NCI-H128 (cell line): ENCODE measurements around the gene PIBF1.
"Not testable (repeated sequence)": the region's sequence is repeated elsewhere in the genome, so short reads cannot be mapped to it uniquely, and the experiment has no call there.

Experiments
- DNase-seq: peaks from one replicate; lab custom pipeline; 2025; ENCODE audit not compliant: unreplicated experiment; lab: John Stamatoyannopoulos, UW

Gene PIBF1

GRCh38 chr13:73011751-73012150 lies 229.8 kb downstream of the PIBF1 start:
- DNase-seq, result no peak

- no peak for DNase-seq
Observed at GRCh38 chr13:73015805-73016204, 233.9 kb downstream of the PIBF1 start.

- DNase-seq, result no peak
Observed at GRCh38 chr13:73018336-73018735, 236.4 kb downstream of the PIBF1 start.

- no peak for DNase-seq
Observed at GRCh38 chr13:73025217-73026012, 243.5 kb downstream of the PIBF1 start.

- DNase-seq, result no peak
Observed at GRCh38 chr13:73034901-73035300, 253.0 kb downstream of the PIBF1 start.

GRCh38 chr13:73035660-73036059 lies 253.7 kb downstream of the PIBF1 start:
- DNase-seq, result no peak

- DNase-seq, result no peak
Observed at GRCh38 chr13:73036566-73036965, 254.6 kb downstream of the PIBF1 start.

GRCh38 chr13:73038064-73038463 lies 256.1 kb downstream of the PIBF1 start:
- DNase-seq, result no peak

- DNase-seq, result no peak
Observed at GRCh38 chr13:73039201-73040108, 257.5 kb downstream of the PIBF1 start.

GRCh38 chr13:73040484-73040883 lies 258.6 kb downstream of the PIBF1 start:
- no peak for DNase-seq

- no peak for DNase-seq
Observed at GRCh38 chr13:73040968-73041596, 259.1 kb downstream of the PIBF1 start.

GRCh38 chr13:73045031-73045430 lies 263.1 kb downstream of the PIBF1 start:
- no peak for DNase-seq

GRCh38 chr13:73048615-73049014 lies 266.7 kb downstream of the PIBF1 start:
- DNase-seq, result not testable (repeated sequence)

GRCh38 chr13:73054712-73055111 lies 272.8 kb downstream of the PIBF1 start:
- no peak for DNase-seq

- DNase-seq, result no peak
Observed at GRCh38 chr13:73055813-73056564, 274.1 kb downstream of the PIBF1 start.

- DNase-seq, result no peak
Observed at GRCh38 chr13:73056565-73056962, 274.6 kb downstream of the PIBF1 start.

GRCh38 chr13:73057284-73058063 lies 275.5 kb downstream of the PIBF1 start:
- DNase-seq, result no peak

- no peak for DNase-seq
Observed at GRCh38 chr13:73058064-73058313, 276.1 kb downstream of the PIBF1 start.

- no peak for DNase-seq
Observed at GRCh38 chr13:73058432-73058735, 276.5 kb downstream of the PIBF1 start.

- peak; percentile 92 for DNase-seq
Observed at GRCh38 chr13:73058736-73059459, 277.0 kb downstream of the PIBF1 start, which contains the start of gene KLF5. Gene KLF5, plus strand, starts transcription at chr13:73059005. Its CDS starts 323 bp downstream, at chr13:73059328.
